PFSK-1 (cell line): Measurements from ENCODE around the gene RBM20.

Experiments used
- FOXP2 ChIP-seq: optimal IDR thresholded peaks from 2 replicates; pipeline ENCODE3; 2011; ENCODE audit warnings: borderline replicate concordance, control low read depth, inconsistent platforms; ENCODE audit not compliant: insufficient read depth; ENCODE audit errors: extremely low read length, extremely low read depth
- POLR2AphosphoS5 ChIP-seq: IDR thresholded peaks from 2 replicates; pipeline ENCODE4 v1.6.1; 2012; ENCODE audit warnings: low read depth, mild to moderate bottlenecking, control low read depth, low read length, moderate library complexity
- REST ChIP-seq, 2 experiments: IDR thresholded peaks; 2 replicates each; pipeline versions ENCODE4 v1.6.1 to v1.8.0; 2011 to 2012; ENCODE audit warnings: low read depth in 2 of 2, low read length in 2 of 2, control low read depth in 1 of 2, inconsistent platforms in 1 of 2, mild to moderate bottlenecking in 1 of 2, moderate library complexity in 1 of 2; ENCODE audit not compliant: insufficient read depth in 1 of 2
- SIN3A ChIP-seq: IDR thresholded peaks from 2 replicates; pipeline ENCODE4 v1.6.1; 2012; ENCODE audit warnings: mild to moderate bottlenecking, low read length, moderate library complexity, borderline replicate concordance; ENCODE audit not compliant: insufficient read depth
- TAF1 ChIP-seq: IDR thresholded peaks from 2 replicates; pipeline ENCODE4 v1.6.1; 2012; ENCODE audit warnings: low read length, control low read depth, borderline replicate concordance; ENCODE audit not compliant: insufficient read depth

RBM20 gene

GRCh38 chr10:110821508-110821907, 177.4 kb downstream of the RBM20 start:
- TF ChIP-seq FOXP2 (no peak), TAF1 (no peak), SIN3A (no peak), REST (IDR thresholded peaks at IDR 0.05; ENCODE audit: insufficient read depth in 1 of 2, low read depth in 2 of 2, low read length in 2 of 2) (no peak), POLR2AphosphoS5 (no peak)

DNA sequence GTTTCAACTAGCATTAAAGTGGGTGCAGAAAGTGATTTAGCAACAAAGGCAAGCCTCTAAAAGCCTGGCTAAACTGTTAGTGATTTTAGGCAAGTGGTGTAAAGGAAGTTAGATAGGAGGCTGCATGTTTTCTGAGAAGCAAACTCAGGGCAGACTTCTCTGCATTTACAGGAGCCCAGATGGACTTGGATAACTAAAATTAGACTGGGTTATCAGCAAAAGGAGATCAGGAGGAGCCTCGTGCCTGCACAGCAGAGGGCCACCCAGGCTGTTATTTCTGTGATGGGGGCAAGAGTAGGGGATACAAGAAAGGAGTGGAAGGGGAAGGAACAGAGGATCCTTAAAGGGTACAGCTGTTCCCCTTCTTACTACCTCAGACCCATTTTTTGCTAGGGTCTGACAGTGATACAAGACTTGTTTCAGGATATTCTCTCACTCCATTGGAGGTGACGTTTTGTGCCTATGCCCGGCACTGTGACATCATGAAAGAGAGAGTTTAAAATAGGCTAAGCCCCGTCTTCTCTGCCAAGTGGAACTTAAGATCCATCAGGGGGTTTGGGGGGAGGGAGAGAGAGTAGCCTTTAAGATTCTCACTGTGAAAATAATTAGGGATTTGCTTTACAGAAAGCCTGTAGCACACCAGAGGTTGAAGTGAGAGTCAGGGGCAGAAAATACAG, 178.0 kb downstream of the RBM20 start:
- no peak for TF ChIP-seq REST (IDR thresholded peaks at IDR 0.05; ENCODE audit: insufficient read depth in 1 of 2, low read depth in 2 of 2, low read length in 2 of 2)
- TF ChIP-seq POLR2AphosphoS5, result no peak
- no peak for TF ChIP-seq FOXP2
- no peak for TF ChIP-seq SIN3A
- no peak for TF ChIP-seq TAF1

- TF ChIP-seq TAF1 (no peak), REST (IDR thresholded peaks at IDR 0.05; ENCODE audit: insufficient read depth in 1 of 2, low read depth in 2 of 2, low read length in 2 of 2) (no peak), SIN3A (no peak), FOXP2 (no peak), POLR2AphosphoS5 (no peak)
Measured at GRCh38 chr10:110822712-110823311, 178.7 kb downstream of the RBM20 start.

DNA sequence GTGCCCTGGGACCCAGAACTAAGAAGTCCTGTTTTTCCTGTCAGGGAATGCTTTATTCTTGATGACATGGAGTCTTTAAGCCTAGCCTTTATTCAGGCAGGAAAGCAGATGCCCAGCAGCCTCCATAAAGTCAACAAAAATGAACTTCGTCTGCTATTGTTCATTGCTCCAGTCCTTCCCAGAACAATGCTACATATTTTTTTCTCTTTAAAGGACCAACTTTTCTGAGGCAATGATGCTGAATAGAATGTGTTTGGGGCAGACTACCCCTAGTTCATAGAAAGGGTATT, 180.0 kb downstream of the RBM20 start:
- no peak for TF ChIP-seq POLR2AphosphoS5
- TF ChIP-seq TAF1, result no peak
- TF ChIP-seq SIN3A, result no peak
- no peak for TF ChIP-seq FOXP2
- TF ChIP-seq REST (IDR thresholded peaks at IDR 0.05; ENCODE audit: insufficient read depth in 1 of 2, low read depth in 2 of 2, low read length in 2 of 2), result no peak

DNA sequence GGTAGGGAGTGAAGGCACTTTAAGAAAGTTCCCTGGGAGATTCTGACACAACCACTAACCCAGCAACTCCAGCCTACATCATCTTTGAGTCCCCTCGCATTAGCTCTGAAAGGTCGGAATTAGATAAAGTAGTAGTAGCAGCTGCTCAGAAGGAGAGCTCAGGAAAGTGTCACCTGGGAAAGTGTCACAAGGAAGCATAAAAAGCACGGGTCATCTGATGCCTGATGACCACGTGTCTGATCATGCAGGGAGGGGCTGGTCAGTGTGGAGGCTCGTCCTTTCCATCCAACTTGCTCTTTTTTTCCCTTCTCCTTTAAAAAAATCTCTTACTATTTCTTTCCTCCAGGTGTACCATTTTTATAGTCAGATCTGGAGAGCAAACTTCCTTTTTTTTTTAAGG, 180.5 kb downstream of the RBM20 start:
- no peak for TF ChIP-seq TAF1
